HepG2 (cell line): ENCODE data around the gene EIF5B. TPM values are rescaled to one million over a fixed set of nuclear protein-coding genes. Genes with fewer than 3 reads are reported as not detected.

Source experiments
- AFF4 ChIP-seq: sonication (generic); formaldehyde crosslinking; IDR thresholded peaks from 2 replicates; pipeline ENCODE4 v1.4.0; 2020; ENCODE audit warnings: missing genetic modification reagents
- DDIT3 ChIP-seq: sonication (generic); formaldehyde crosslinking; IDR thresholded peaks from 2 replicates; pipeline ENCODE4 v1.4.0; 2020; ENCODE audit warnings: mild to moderate bottlenecking, missing genetic modification reagents
- HMG20A ChIP-seq: IDR thresholded peaks from 2 replicates; pipeline ENCODE4 v1.6.1; 2016; ENCODE audit warnings: borderline replicate concordance
- ZNF225 ChIP-seq: sonication (generic); formaldehyde crosslinking; IDR thresholded peaks from 2 replicates; pipeline ENCODE4 v1.4.0; 2020; ENCODE audit warnings: mild to moderate bottlenecking, missing genetic modification reagents
- ZNF407 ChIP-seq: sonication (generic); formaldehyde crosslinking; IDR thresholded peaks from one replicate; pipeline ENCODE4 v1.5.1; 2020; ENCODE audit warnings: mild to moderate bottlenecking, missing genetic modification reagents; ENCODE audit errors: not compliant biosample characterization
- polyA plus RNA-seq, 8 experiments: library from polyadenylated mRNA; depleted of rRNA in 3 of 8; stranded (reverse) in 7 of 8; unstranded in 1 of 8; fragments of >200 nt; fragmentation: Illumina TruSeq in 4 of 8; extraction: Trizol in 4 of 8; gene quantifications; 2 replicates each; pipeline versions ENCODE4 v1.2.1 to v1.2.3, GENCODE V29; 2011 to 2016; ENCODE audit warnings: low read depth in 4 of 8, missing spikeins in 1 of 8, mixed read lengths in 1 of 8; ENCODE audit not compliant: insufficient read depth in 1 of 8
- total RNA-seq, 5 experiments: library from RNA; depleted of rRNA; stranded (reverse); fragments of >200 nt; fragmentation: Illumina TruSeq; extraction: Trizol; gene quantifications; 2 replicates each; pipeline ENCODE4 v1.2.3, GENCODE V29; 2016; ENCODE audit warnings: low read depth in 1 of 5

The EIF5B gene
- total and polyA plus RNA-seq, 2 of the 13 experiments (the other 11 are each of a cell fraction or from before 2014, with no cell fraction given) = 8.8 to 32.1 TPM

- TF ChIP-seq ZNF407 (CRISPR knock-in tag) (no peak), HMG20A (CRISPR knock-in tag) (no peak), DDIT3 (CRISPR knock-in tag) (no peak), ZNF225 (no peak), AFF4 (no peak)
Observed at GRCh38 chr2:99386011-99386410, 48.8 kb downstream of the EIF5B start (continued).
